ENCODE results near the gene ABCC4.
"Not testable (repeated sequence)": the region's sequence is repeated elsewhere in the genome, so short reads cannot be mapped to it uniquely, and the experiment has no call there.

The ABCC4 gene

GRCh38 chr13:95296326-95296925 is 4.8 kb downstream of the ABCC4 start:
- DNase-seq: no peak

- DNase-seq: no peak
Observed at GRCh38 chr13:95295026-95295425, 6.2 kb downstream of the ABCC4 start.

GRCh38 chr13:95292622-95293021 is 8.6 kb downstream of the ABCC4 start:
- no peak for DNase-seq

GRCh38 chr13:95289901-95290300 is 11.3 kb downstream of the ABCC4 start:
- not testable (repeated sequence) for DNase-seq

- DNase-seq: no peak
Observed at GRCh38 chr13:95289020-95289444, 12.2 kb downstream of the ABCC4 start.

GRCh38 chr13:95284436-95284835 is 16.8 kb downstream of the ABCC4 start:
- DNase-seq: no peak

- DNase-seq: no peak
Observed at GRCh38 chr13:95279016-95279415, 22.2 kb downstream of the ABCC4 start.

- DNase-seq: no peak
Observed at GRCh38 chr13:95276037-95276505, 25.2 kb downstream of the ABCC4 start.

- peak; percentile 51 for DNase-seq
Observed at GRCh38 chr13:95275322-95276036, 25.8 kb downstream of the ABCC4 start.

- DNase-seq: not testable (repeated sequence)
Observed at GRCh38 chr13:95273592-95274132, 27.6 kb downstream of the ABCC4 start.

GRCh38 chr13:95272076-95272475 is 29.2 kb downstream of the ABCC4 start:
- not testable (repeated sequence) for DNase-seq

- no peak for DNase-seq
Observed at GRCh38 chr13:95269756-95270155, 31.5 kb downstream of the ABCC4 start.

GRCh38 chr13:95268343-95269065 is 32.7 kb downstream of the ABCC4 start:
- DNase-seq: not testable (repeated sequence)

- DNase-seq: no peak
Observed at GRCh38 chr13:95267662-95268342, 33.4 kb downstream of the ABCC4 start.

GRCh38 chr13:95264225-95264624 is 37.0 kb downstream of the ABCC4 start:
- no peak for DNase-seq

- no peak for DNase-seq
Observed at GRCh38 chr13:95262837-95263384, 38.3 kb downstream of the ABCC4 start.

GRCh38 chr13:95261956-95262355 is 39.3 kb downstream of the ABCC4 start:
- DNase-seq: no peak

GRCh38 chr13:95260031-95260525 is 41.2 kb downstream of the ABCC4 start:
- no peak for DNase-seq

- no peak for DNase-seq
Observed at GRCh38 chr13:95258619-95259194, 42.5 kb downstream of the ABCC4 start.

- DNase-seq: no peak
Observed at GRCh38 chr13:95258098-95258497, 43.2 kb downstream of the ABCC4 start.

GRCh38 chr13:95256091-95256490 is 45.2 kb downstream of the ABCC4 start:
- no peak for DNase-seq

All from NCI-H748 treated with DMSO at 0.1 percent for 48 hours (cell line).